Uterus (tissue), 2 donors: Measurements from ENCODE around the gene KCTD1.

Source experiments
- POLR2A ChIP-seq, 2 donors: fragments of 450-650 bp; IDR thresholded peaks; one replicate each; pipeline ENCODE4 v1.6.1; 2016; ENCODE audit warnings: antibody characterized with exemption in 2 of 2, mild to moderate bottlenecking in 1 of 2, moderate library complexity in 1 of 2
- TF ChIP-seq, protein P1 (sequence below), 4 experiments: fragments of 200-600 bp in 2 of 4; fragments of 450-650 bp in 2 of 4; sonication (generic) in 2 of 4; IDR thresholded peaks; one replicate each; pipeline ENCODE4 v1.5.1; 2016 to 2019; ENCODE audit warnings: antibody characterized with exemption in 4 of 4, mild to moderate bottlenecking in 2 of 4, moderate library complexity in 1 of 4

DNA sequence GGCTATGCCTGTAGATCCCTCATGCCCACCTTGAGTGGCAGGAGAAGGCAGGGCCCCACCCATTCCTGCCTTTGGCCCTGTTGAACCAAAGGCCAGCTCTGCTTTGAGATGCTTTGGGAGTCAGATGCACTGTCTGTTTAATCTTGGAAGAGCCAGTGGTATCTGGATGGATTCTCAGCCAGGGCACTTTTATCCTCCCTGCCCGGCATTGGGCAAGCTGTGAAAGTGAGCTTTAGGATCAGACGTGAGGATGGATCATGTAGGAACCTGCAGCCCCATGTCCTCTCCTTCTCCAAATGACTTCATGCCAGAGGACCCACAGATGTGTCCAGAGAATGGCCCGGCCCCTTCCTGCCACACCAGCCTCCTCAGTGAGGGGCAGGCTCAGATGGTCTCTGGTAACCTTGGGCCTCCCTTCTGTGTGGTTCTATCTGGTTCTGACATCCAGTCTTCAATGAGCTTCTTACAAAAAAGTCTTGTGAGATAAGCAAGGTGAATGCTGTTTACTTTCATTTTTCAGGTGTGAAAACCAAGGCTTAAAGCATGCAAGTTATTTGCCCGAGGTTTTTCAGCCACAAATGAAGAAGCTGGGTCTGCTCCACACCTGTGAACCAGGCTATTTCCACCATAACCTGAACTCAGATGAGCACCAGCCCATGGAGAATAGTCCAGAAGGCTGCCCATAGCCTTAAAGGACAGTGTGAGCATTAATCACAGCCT is 123.8 kb downstream of the KCTD1 start:
- TF ChIP-seq, protein P1, sequence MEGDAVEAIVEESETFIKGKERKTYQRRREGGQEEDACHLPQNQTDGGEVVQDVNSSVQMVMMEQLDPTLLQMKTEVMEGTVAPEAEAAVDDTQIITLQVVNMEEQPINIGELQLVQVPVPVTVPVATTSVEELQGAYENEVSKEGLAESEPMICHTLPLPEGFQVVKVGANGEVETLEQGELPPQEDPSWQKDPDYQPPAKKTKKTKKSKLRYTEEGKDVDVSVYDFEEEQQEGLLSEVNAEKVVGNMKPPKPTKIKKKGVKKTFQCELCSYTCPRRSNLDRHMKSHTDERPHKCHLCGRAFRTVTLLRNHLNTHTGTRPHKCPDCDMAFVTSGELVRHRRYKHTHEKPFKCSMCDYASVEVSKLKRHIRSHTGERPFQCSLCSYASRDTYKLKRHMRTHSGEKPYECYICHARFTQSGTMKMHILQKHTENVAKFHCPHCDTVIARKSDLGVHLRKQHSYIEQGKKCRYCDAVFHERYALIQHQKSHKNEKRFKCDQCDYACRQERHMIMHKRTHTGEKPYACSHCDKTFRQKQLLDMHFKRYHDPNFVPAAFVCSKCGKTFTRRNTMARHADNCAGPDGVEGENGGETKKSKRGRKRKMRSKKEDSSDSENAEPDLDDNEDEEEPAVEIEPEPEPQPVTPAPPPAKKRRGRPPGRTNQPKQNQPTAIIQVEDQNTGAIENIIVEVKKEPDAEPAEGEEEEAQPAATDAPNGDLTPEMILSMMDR (IDR thresholded peaks at IDR 0.05): no peak
- TF ChIP-seq POLR2A (IDR thresholded peaks at IDR 0.05): no peak
